ENCODE measurements around the gene FER. TPM values are rescaled to one million over a fixed set of nuclear protein-coding genes. Genes with fewer than 3 reads are reported as not detected.

The FER gene
- total RNA-seq, 1 experiment from 2014 or later = 18.0 TPM

DNA sequence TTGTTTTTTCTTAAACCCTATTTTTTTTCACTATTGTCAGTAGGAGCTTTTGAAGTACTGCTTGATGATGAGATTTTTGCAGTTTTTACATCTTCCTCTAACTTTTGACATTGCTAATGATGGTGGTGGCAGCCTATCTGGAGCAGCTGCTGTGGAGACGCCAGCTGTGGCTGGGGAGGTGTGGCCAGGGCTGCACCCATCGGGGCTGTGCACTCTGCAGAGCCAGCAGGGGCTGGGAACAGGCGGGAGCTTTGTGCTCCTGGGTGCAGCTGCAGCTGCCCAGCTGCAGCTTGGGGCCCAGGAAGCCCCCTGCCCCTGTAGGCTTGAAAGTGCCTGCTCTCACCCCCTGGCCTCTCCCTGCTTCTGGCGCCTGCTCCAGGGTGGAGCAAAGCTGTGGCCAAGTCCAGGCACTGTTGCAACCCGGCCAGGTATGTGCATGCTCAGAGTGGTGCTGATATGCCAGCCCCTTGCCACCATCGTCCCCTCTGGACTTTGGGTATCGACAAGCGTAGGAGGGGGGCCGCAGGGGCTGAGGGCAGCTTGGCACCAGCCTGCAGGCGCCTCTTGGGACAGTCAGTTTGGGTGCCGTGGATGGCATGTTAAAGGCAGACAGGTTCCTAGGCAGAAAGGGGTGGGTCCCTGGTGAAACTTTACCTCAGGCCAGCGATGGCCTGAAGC is 39.2 kb downstream of the FER start:
- H2AFZ ChIP-seq (ENCODE audit: low read length) = no peak overlapping the region
- H2BK12ac ChIP-seq (ENCODE audit: insufficient read length, low read depth, low read length) = no peak overlapping the region
- no peak overlapping the region for H2BK20ac ChIP-seq (ENCODE audit: low read depth, low read length, poor library complexity, severe bottlenecking)
- H3K9me3 Mint-ChIP-seq = peaks cover 20 to 34% of the 10 kb centered on the region in 2 experiments
- H2BK120ac ChIP-seq (ENCODE audit: low read depth, low read length, poor library complexity, severe bottlenecking) = no peak overlapping the region
- H3K27me3 ChIP-seq (ENCODE audit: insufficient read depth, low read length) = no peaks in the 10 kb centered on the region
- no CpG with 5 or more reads among the region's 12 CpGs for WGBS (ENCODE audit: extremely low coverage, insufficient read length, low lambda C conversion rate)
- no peak overlapping the region for H3K23ac ChIP-seq (ENCODE audit: insufficient read length, low read depth, low read length)
- H3K4ac ChIP-seq (ENCODE audit: low read depth, low read length) = no peak overlapping the region
- H2BK5ac ChIP-seq (ENCODE audit: insufficient read length, low read length) = no peak overlapping the region
- no peak overlapping the region for H3K9ac ChIP-seq (ENCODE audit: extremely low read depth, insufficient read length, low read length)
- H4K8ac ChIP-seq (replicated peaks; ENCODE audit: insufficient read length, low read depth, low read length) = no peak overlapping the region
- DNase-seq = no peak
- no peak for TF ChIP-seq CTCF (conservative IDR thresholded peaks at IDR 0.05)
- H3K27ac Mint-ChIP-seq = no peak overlapping the region
- no peaks in the 10 kb centered on the region for H3K27me3 Mint-ChIP-seq (ENCODE audit: low read depth)
- no peaks in the 10 kb centered on the region for H4K20me1 ChIP-seq (ENCODE audit: control insufficient read depth, insufficient read depth, insufficient read length)
- H3K23me2 ChIP-seq (ENCODE audit: insufficient read length, low read depth, low read length, poor library complexity, severe bottlenecking) = no peaks in the 10 kb centered on the region
- H3K4me2 ChIP-seq (ENCODE audit: insufficient read depth, insufficient read length, low read length) = no peak overlapping the region
- H3K18ac ChIP-seq (ENCODE audit: insufficient read length, low read depth, low read length) = no peak overlapping the region
- 0 out of 2 replicates have a peak overlapping the region, but pooled peaks have one; percentile 59 for H3K14ac ChIP-seq (ENCODE audit: insufficient read depth, low read length)
- peaks cover 16% of the 10 kb centered on the region for H3K9me3 ChIP-seq (ENCODE audit: control insufficient read depth, low read depth, low read length)
- H2BK15ac ChIP-seq (ENCODE audit: low read depth, low read length) = no peak overlapping the region
- no peak overlapping the region for H3K4me3 Mint-ChIP-seq
- no peak overlapping the region for H4K5ac ChIP-seq (ENCODE audit: insufficient read length, low read depth, low read length)
- no peak overlapping the region for H2AK5ac ChIP-seq (ENCODE audit: insufficient read length, low read length)
- H3K56ac ChIP-seq (ENCODE audit: insufficient read length, low read depth, low read length) = no peak overlapping the region
- H3T11ph ChIP-seq (ENCODE audit: low read length) = no peak overlapping the region
- no peak overlapping the region for H3K27ac ChIP-seq (ENCODE audit: insufficient read length, low read depth, low read length)
- peaks cover under 1% of the 10 kb centered on the region; the same call in 1 of the 2 replicates for H3K79me2 ChIP-seq (ENCODE audit: insufficient read depth, low read length)
- no peak overlapping the region for H4K91ac ChIP-seq (ENCODE audit: insufficient read length, low read depth, low read length)
- peaks cover 33 to 42% (median 38%) of the 10 kb centered on the region in 3 experiments for H3K36me3 Mint-ChIP-seq (ENCODE audit: insufficient read depth in 1 of 3, low read depth in 3 of 3)
- H3K4me1 ChIP-seq (ENCODE audit: insufficient read depth, low read length) = no peaks in the 10 kb centered on the region
- H3K4me1 Mint-ChIP-seq = peaks cover 0 to 3% of the 10 kb centered on the region in 2 experiments; a peak in 2 of 4 replicates
- H3K79me1 ChIP-seq (ENCODE audit: insufficient read depth, low read depth, low read length, poor library complexity, severe bottlenecking) = peaks cover 4% of the 10 kb centered on the region
